ENCODE results near the gene GIMD1.

Gene GIMD1

GRCh38 chr4:106371161-106371560, 2.6 kb upstream of the GIMD1 start:
- H3K4me2 ChIP-seq (ENCODE audit: low read length): no peak overlapping the region
- H3K27ac ChIP-seq (ENCODE audit: low read depth, low read length): no peak overlapping the region
- H3K4me1 ChIP-seq (ENCODE audit: control insufficient read depth, low read depth, low read length): no peaks in the 10 kb centered on the region
- no peak overlapping the region for H3K23ac ChIP-seq (ENCODE audit: low read length)
- H3K36me3 ChIP-seq (ENCODE audit: control insufficient read depth, insufficient read depth, low read length): no peaks in the 10 kb centered on the region
- H3K79me2 ChIP-seq (ENCODE audit: control insufficient read depth, insufficient read depth, low read length): no peaks in the 10 kb centered on the region
- H3K79me1 ChIP-seq (ENCODE audit: low read length): no peaks in the 10 kb centered on the region
- no peak overlapping the region for H3K56ac ChIP-seq (ENCODE audit: low read length)
- no peak overlapping the region for H3K9ac ChIP-seq (ENCODE audit: low read length)
- no peak overlapping the region for H3K18ac ChIP-seq (ENCODE audit: low read length)
- no peak for DNase-seq
- no peak overlapping the region for H2BK15ac ChIP-seq (replicated peaks; ENCODE audit: low read depth)
- H2AK5ac ChIP-seq (ENCODE audit: low read length): no peak overlapping the region
- H4K8ac ChIP-seq (ENCODE audit: low read depth, low read length): no peak overlapping the region
- H3K27me3 ChIP-seq (ENCODE audit: insufficient read depth, low read length, poor library complexity): no peaks in the 10 kb centered on the region
- no peak overlapping the region for H4K5ac ChIP-seq (ENCODE audit: low read length)
- H3K4me3 ChIP-seq (ENCODE audit: low read length): no peak overlapping the region
- no peak overlapping the region for H3K4ac ChIP-seq (ENCODE audit: low read depth, low read length)
- H2BK5ac ChIP-seq (ENCODE audit: low read length): no peak overlapping the region
- H2BK120ac ChIP-seq (ENCODE audit: low read depth, low read length): no peak overlapping the region

GRCh38 chr4:106370214-106370613, 1.6 kb upstream of the GIMD1 start:
- Histone ChIP-seq H4K5ac (ENCODE audit: low read length) (no peak overlapping the region), H3K36me3 (ENCODE audit: control insufficient read depth, insufficient read depth, low read length) (no peaks in the 10 kb centered on the region), H2BK120ac (ENCODE audit: low read depth, low read length) (no peak overlapping the region), H3K4me3 (ENCODE audit: low read length) (no peak overlapping the region), H3K79me1 (ENCODE audit: low read length) (no peaks in the 10 kb centered on the region), H3K4ac (ENCODE audit: low read depth, low read length) (no peak overlapping the region), H3K23ac (ENCODE audit: low read length) (no peak overlapping the region), H4K8ac (ENCODE audit: low read depth, low read length) (no peak overlapping the region), H3K4me2 (ENCODE audit: low read length) (no peak overlapping the region), H3K4me1 (ENCODE audit: control insufficient read depth, low read depth, low read length) (no peaks in the 10 kb centered on the region), H2BK5ac (ENCODE audit: low read length) (no peak overlapping the region), H3K9ac (ENCODE audit: low read length) (no peak overlapping the region), H3K27me3 (ENCODE audit: insufficient read depth, low read length, poor library complexity) (no peaks in the 10 kb centered on the region), H3K56ac (ENCODE audit: low read length) (no peak overlapping the region), H2BK15ac (replicated peaks; ENCODE audit: low read depth) (no peak overlapping the region), H2AK5ac (ENCODE audit: low read length) (no peak overlapping the region), H3K18ac (ENCODE audit: low read length) (no peak overlapping the region), H3K27ac (ENCODE audit: low read depth, low read length) (no peak overlapping the region), H3K79me2 (ENCODE audit: control insufficient read depth, insufficient read depth, low read length) (no peaks in the 10 kb centered on the region)
- no CpG with 5 or more reads among the region's 2 CpGs for WGBS (ENCODE audit: extremely low coverage, insufficient coverage, low lambda C conversion rate)
- no peak for DNase-seq

- WGBS (ENCODE audit: extremely low coverage, insufficient coverage, low lambda C conversion rate): 100% methylated on average over 1 of the region's 6 CpGs
- Histone ChIP-seq H3K9ac (ENCODE audit: low read length) (no peak overlapping the region), H3K36me3 (ENCODE audit: control insufficient read depth, insufficient read depth, low read length) (no peaks in the 10 kb centered on the region), H3K56ac (ENCODE audit: low read length) (no peak overlapping the region), H2BK5ac (ENCODE audit: low read length) (no peak overlapping the region), H3K4me1 (ENCODE audit: control insufficient read depth, low read depth, low read length) (no peaks in the 10 kb centered on the region), H4K5ac (ENCODE audit: low read length) (no peak overlapping the region), H3K4ac (ENCODE audit: low read depth, low read length) (no peak overlapping the region), H2AK5ac (ENCODE audit: low read length) (no peak overlapping the region), H2BK15ac (replicated peaks; ENCODE audit: low read depth) (no peak overlapping the region), H3K79me2 (ENCODE audit: control insufficient read depth, insufficient read depth, low read length) (no peaks in the 10 kb centered on the region), H2BK120ac (ENCODE audit: low read depth, low read length) (no peak overlapping the region), H3K79me1 (ENCODE audit: low read length) (no peaks in the 10 kb centered on the region), H3K27ac (ENCODE audit: low read depth, low read length) (no peak overlapping the region), H3K23ac (ENCODE audit: low read length) (no peak overlapping the region), H3K4me3 (ENCODE audit: low read length) (no peak overlapping the region), H4K8ac (ENCODE audit: low read depth, low read length) (no peak overlapping the region), H3K27me3 (ENCODE audit: insufficient read depth, low read length, poor library complexity) (no peaks in the 10 kb centered on the region), H3K18ac (ENCODE audit: low read length) (no peak overlapping the region), H3K4me2 (ENCODE audit: low read length) (no peak overlapping the region)
- peak; percentile 86 for DNase-seq
Measured at GRCh38 chr4:106369456-106370060, 980 bp upstream of the GIMD1 start.

- no peak overlapping the region for H4K5ac ChIP-seq (ENCODE audit: low read length)
- H3K9ac ChIP-seq (ENCODE audit: low read length): no peak overlapping the region
- H3K79me2 ChIP-seq (ENCODE audit: control insufficient read depth, insufficient read depth, low read length): no peaks in the 10 kb centered on the region
- no peak overlapping the region for H2BK15ac ChIP-seq (replicated peaks; ENCODE audit: low read depth)
- no peaks in the 10 kb centered on the region for H3K4me1 ChIP-seq (ENCODE audit: control insufficient read depth, low read depth, low read length)
- no peaks in the 10 kb centered on the region for H3K79me1 ChIP-seq (ENCODE audit: low read length)
- no peak overlapping the region for H3K27ac ChIP-seq (ENCODE audit: low read depth, low read length)
- H3K4me3 ChIP-seq (ENCODE audit: low read length): no peak overlapping the region
- no peak overlapping the region for H2BK120ac ChIP-seq (ENCODE audit: low read depth, low read length)
- no peak overlapping the region for H2BK5ac ChIP-seq (ENCODE audit: low read length)
- no peak overlapping the region for H2AK5ac ChIP-seq (ENCODE audit: low read length)
- H3K27me3 ChIP-seq (ENCODE audit: insufficient read depth, low read length, poor library complexity): no peaks in the 10 kb centered on the region
- peak; percentile 6 for DNase-seq
- H3K23ac ChIP-seq (ENCODE audit: low read length): no peak overlapping the region
- no peak overlapping the region for H3K4ac ChIP-seq (ENCODE audit: low read depth, low read length)
- H3K4me2 ChIP-seq (ENCODE audit: low read length): no peak overlapping the region
- WGBS (ENCODE audit: extremely low coverage, insufficient coverage, low lambda C conversion rate): no CpG with 5 or more reads among the region's 5 CpGs
- no peak overlapping the region for H4K8ac ChIP-seq (ENCODE audit: low read depth, low read length)
- H3K18ac ChIP-seq (ENCODE audit: low read length): no peak overlapping the region
- H3K56ac ChIP-seq (ENCODE audit: low read length): no peak overlapping the region
- H3K36me3 ChIP-seq (ENCODE audit: control insufficient read depth, insufficient read depth, low read length): no peaks in the 10 kb centered on the region
Measured at GRCh38 chr4:106367072-106367471, 1.5 kb downstream of the GIMD1 start.

GRCh38 chr4:106366026-106366425, 2.6 kb downstream of the GIMD1 start:
- H2BK5ac ChIP-seq (ENCODE audit: low read length): no peak overlapping the region
- no peak overlapping the region for H3K9ac ChIP-seq (ENCODE audit: low read length)
- no peak overlapping the region for H4K5ac ChIP-seq (ENCODE audit: low read length)
- no peak overlapping the region for H2BK120ac ChIP-seq (ENCODE audit: low read depth, low read length)
- H3K4me1 ChIP-seq (ENCODE audit: control insufficient read depth, low read depth, low read length): no peaks in the 10 kb centered on the region
- no peak overlapping the region for H2BK15ac ChIP-seq (replicated peaks; ENCODE audit: low read depth)
- no peak overlapping the region for H4K8ac ChIP-seq (ENCODE audit: low read depth, low read length)
- no peak overlapping the region for H3K27ac ChIP-seq (ENCODE audit: low read depth, low read length)
- H3K4me3 ChIP-seq (ENCODE audit: low read length): no peak overlapping the region
- H3K4me2 ChIP-seq (ENCODE audit: low read length): no peak overlapping the region
- no peak overlapping the region for H3K56ac ChIP-seq (ENCODE audit: low read length)
- H3K4ac ChIP-seq (ENCODE audit: low read depth, low read length): no peak overlapping the region
- DNase-seq: no peak
- no peaks in the 10 kb centered on the region for H3K36me3 ChIP-seq (ENCODE audit: control insufficient read depth, insufficient read depth, low read length)
- H3K18ac ChIP-seq (ENCODE audit: low read length): no peak overlapping the region
- H3K79me2 ChIP-seq (ENCODE audit: control insufficient read depth, insufficient read depth, low read length): no peaks in the 10 kb centered on the region
- H3K79me1 ChIP-seq (ENCODE audit: low read length): no peaks in the 10 kb centered on the region
- no peak overlapping the region for H2AK5ac ChIP-seq (ENCODE audit: low read length)
- no peak overlapping the region for H3K23ac ChIP-seq (ENCODE audit: low read length)
- H3K27me3 ChIP-seq (ENCODE audit: insufficient read depth, low read length, poor library complexity): no peaks in the 10 kb centered on the region

- no peak overlapping the region for H3K27ac ChIP-seq (ENCODE audit: low read depth, low read length)
Measured at GRCh38 chr4:106365613-106366012, 3.0 kb downstream of the GIMD1 start.

More at GRCh38 chr4:106365613-106366012, 3.0 kb downstream of the GIMD1 start:
- Histone ChIP-seq H2AK5ac (ENCODE audit: low read length) (no peak overlapping the region), H3K4me3 (ENCODE audit: low read length) (no peak overlapping the region), H3K23ac (ENCODE audit: low read length) (no peak overlapping the region), H3K4me2 (ENCODE audit: low read length) (no peak overlapping the region), H2BK120ac (ENCODE audit: low read depth, low read length) (no peak overlapping the region), H4K8ac (ENCODE audit: low read depth, low read length) (no peak overlapping the region), H3K27me3 (ENCODE audit: insufficient read depth, low read length, poor library complexity) (no peaks in the 10 kb centered on the region), H4K5ac (ENCODE audit: low read length) (no peak overlapping the region), H3K79me2 (ENCODE audit: control insufficient read depth, insufficient read depth, low read length) (no peaks in the 10 kb centered on the region), H3K56ac (ENCODE audit: low read length) (no peak overlapping the region), H3K9ac (ENCODE audit: low read length) (no peak overlapping the region), H2BK5ac (ENCODE audit: low read length) (no peak overlapping the region), H2BK15ac (replicated peaks; ENCODE audit: low read depth) (no peak overlapping the region), H3K4me1 (ENCODE audit: control insufficient read depth, low read depth, low read length) (no peaks in the 10 kb centered on the region), H3K18ac (ENCODE audit: low read length) (no peak overlapping the region), H3K79me1 (ENCODE audit: low read length) (no peaks in the 10 kb centered on the region), H3K36me3 (ENCODE audit: control insufficient read depth, insufficient read depth, low read length) (no peaks in the 10 kb centered on the region), H3K4ac (ENCODE audit: low read depth, low read length) (no peak overlapping the region)
- peak; percentile 3 for DNase-seq
- no CpG with 5 or more reads among the region's 1 CpG for WGBS (ENCODE audit: extremely low coverage, insufficient coverage, low lambda C conversion rate)

All from mesendoderm (in vitro differentiated cells).